Measurements from ENCODE around the gene BCL2L11.

BCL2L11 gene

DNA sequence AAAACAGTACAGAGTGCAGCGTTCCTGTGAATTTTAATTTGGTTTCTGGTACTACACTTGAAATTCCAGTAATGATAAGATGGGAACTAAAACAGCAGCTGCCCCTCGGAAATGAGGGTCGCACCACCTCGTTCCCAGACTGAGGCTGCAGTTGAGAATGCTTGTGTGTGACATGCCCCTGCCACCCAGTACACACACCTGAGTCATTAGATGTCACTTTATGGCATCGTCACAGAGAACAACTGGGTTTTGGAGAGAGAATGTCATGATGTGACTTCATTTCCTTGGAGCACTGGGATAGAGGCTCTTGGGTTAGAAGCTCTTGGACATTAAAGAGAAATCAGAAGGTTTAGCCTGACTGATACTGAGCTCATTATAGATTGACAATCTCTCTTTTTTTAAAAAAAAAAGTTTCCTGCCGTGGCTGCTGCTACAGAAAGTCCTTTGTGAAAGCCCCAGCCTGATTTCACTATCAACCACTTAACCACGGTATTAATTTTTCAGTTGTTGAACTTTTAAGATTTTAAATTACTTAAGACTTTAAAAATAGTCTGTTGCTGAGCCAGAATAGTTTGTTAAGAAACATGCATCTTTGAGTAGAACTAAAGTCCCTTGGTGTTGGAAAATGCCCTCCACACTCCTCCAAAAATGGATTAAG is 24.5 kb downstream of the BCL2L11 start:
- DNase-seq: no peak

DNA sequence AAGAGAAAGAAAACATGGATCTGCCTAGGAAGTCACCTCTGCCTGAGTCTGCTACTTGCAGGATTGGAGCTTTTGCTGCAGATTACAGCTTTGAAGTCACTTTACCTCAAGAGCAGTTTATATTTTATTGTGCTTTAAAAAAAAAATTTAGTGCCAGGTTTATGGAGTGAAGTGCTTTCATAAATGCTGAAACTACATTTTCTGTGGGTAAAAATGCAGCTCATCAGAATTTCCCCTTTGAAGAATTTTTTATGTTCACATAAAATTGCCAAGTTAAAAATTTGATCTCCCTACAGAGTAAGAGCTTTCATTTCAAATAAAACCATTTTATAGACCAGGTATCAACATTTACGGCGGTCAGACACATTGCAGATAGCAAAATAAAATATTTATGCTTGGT is 25.2 kb downstream of the BCL2L11 start:
- no peak for DNase-seq

DNA sequence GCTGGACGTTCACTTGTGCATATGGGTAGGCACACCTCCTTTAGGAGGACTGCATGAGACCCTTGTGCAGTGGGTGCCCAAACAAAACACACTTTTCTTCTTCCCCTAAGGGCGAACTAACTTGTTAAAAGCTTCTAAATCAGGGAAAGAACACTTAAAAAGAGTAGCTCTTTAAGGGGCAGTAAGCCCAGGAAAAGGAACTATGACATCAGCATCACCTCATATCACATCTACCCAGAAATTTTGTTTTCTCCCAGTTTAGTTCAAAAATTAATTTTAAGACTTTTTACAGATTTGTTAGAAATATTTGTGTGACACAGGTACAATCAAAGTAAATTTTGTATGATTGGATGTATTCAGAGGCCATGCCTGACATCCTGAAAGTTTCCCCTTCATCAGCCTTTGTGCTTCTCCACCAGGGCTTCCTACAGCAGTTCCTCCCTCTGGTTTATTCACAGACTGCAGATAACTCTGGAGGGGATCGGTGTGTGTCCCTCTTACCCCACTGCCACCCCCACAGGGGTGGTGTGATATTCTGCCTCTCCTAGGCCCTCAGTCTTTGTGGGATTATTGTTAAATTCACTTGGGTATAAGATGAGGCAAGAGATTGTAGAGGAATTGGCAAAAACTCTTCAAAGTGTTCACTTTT is 27.6 kb downstream of the BCL2L11 start:
- DNase-seq: no peak

DNA sequence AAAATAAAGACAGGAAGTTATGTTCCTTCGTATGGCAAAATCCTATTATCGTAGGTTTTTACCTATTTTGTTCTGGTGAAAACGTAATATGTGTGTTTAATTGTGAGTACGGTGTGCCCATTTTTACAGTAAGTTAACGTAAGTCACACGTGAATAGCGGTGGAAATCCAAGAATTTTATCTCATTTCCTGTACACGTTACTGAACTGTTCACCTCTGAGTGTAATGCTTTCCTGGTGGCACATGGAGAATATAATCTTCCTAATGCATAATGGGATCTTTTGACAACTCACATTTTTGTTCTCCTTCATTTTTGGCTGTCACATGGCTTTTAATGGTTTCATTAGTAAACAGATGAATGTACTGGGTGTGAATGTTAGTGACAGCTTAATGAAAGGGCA is 28.2 kb downstream of the BCL2L11 start:
- no peak for DNase-seq

DNA sequence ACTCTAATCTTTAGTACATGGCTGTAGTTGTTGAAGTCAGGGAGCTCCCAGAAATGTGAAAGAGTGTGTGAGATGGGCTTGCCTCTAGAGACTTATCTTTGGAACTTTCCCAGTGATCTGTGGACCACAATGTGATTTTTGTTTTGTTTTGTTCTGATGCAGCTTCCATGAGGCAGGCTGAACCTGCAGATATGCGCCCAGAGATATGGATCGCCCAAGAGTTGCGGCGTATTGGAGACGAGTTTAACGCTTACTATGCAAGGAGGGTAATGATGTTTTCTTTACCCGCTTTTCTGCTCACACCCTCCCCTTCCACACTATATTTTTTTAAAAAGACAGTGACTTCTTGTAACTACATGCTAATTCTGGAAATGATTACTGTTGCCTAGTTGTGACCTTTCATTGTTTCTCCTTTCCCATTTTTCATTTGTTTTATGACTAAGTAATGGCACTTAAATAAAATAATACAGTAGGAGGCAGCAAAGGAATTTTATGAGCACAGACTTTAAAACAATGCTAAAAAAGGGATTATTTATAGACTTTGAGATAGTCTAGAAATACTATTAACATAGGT is 29.3 kb downstream of the BCL2L11 start:
- DNase-seq: no peak

DNA sequence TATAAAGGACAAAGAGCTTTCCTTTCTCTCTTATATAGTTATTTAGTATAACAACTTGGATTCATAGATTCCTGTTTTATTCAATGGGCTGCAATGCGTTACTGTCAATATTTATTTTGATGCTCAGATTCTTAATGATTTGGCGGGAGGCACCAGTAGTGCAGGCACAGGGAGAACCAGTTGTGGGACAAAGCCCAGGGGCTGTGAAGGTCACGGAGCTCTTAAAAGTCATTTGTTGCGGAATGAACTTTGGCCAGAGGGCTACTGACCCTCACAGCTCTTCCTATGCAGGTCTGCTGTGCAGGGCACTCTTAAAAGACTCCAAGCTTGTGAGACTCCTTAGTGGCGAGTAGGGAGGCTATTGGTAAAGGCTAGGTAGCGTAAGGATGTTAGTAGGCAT is 34.0 kb downstream of the BCL2L11 start:
- no peak for DNase-seq

DNA sequence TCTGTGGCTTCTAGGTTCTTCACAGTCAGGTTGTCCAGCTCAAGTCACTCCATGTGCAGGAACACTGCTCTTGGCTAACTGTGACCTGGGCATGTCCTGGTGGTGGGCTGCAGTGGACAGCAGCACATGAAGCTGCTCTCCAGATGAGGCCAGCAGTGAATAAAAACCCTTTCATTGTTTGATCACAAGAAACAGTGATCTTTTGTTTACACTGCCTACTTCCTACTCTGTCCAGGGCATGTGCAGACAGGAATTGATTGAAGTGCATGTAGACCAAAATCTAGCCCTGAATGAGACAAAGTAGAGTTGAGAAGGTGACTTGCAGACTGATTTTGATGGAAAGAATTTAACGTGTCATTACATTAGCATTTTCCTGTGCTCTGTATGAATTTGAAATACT is 34.9 kb downstream of the BCL2L11 start:
- no peak for DNase-seq

DNA sequence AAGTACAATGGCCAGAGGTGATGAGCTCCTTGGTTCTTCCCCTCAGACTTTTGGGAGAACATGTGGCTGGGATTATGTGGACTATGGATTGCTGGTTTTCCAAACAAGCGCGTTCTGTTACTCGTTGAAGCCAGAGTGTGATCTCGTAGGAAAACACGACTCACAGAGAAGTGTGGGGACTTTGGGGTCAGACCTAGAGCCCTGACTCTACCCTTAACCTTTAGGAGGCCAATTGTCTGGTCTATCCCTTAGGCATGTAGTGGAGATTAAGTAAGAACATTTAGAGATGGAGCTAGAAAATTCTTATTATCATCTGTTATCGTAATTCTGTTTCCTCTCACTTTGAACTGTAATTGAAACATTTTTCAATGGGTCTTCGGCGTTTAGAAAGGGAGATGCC is 35.8 kb downstream of the BCL2L11 start:
- no peak for DNase-seq

DNA sequence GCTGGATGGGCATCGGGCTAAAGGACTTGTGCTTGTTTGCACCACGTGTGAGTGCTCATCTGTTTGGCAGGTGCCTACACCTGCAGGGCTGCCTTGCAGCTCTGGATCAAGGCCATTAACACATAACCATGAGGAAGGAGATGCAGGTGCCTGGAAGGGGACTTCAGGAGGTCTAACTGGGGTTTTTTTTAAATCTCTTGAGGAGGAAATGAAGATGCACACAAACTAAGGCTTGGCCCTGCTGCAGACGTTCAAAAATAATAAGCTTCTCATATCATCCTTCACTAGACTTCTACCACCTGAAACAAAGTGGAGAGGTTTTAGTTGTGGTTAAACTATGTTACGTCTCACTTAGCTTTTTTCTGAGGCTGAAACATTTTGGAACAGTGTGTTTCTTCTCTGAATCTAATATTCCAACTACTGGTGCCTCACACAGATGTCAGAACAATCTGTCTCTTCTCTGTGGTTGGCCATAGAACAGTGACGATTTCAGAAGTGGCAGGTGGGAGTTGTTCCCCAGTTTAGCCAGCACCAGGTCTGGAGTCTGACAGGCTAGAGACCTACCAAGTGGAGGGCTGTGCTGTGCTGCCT is 36.5 kb downstream of the BCL2L11 start:
- DNase-seq: no peak

DNA sequence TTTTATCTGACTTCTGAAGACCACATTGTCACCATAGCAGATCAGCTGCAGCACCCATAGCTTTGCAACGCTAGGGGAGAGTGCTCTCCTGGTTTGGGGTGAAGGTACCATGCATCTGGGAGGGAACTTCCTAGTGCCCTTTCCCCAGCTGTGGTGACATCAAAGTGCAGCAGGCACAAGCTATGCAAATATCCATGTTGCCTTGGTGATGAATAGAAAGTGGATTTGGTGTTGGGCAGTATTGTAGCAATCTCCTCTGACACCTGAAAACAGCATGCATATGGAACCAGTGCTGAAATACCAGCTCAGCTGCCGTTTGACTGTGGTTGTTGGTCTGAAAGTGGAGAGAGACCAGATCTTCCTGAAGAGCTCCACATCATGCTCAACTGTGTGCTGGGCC is 37.1 kb downstream of the BCL2L11 start:
- DNase-seq: no peak

DNA sequence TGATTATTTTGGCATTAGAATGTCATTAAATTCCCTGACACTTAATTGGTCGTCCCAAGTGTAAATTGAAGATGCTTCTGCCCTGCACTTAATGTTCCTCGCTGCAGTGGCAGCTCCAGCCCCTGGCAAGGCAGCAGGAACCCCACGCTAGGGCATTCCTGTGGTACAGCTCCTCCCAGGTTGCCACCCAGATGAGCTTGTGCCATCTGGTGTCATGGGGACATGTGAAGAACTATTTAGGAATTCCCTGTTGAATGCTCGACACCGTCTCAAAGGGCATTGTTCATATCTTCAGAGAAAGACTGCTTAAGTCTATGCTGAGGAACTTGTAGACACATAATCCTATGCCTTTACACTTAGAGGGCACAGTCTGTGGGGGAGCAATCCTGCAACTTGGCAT is 38.9 kb downstream of the BCL2L11 start:
- DNase-seq: no peak

DNA sequence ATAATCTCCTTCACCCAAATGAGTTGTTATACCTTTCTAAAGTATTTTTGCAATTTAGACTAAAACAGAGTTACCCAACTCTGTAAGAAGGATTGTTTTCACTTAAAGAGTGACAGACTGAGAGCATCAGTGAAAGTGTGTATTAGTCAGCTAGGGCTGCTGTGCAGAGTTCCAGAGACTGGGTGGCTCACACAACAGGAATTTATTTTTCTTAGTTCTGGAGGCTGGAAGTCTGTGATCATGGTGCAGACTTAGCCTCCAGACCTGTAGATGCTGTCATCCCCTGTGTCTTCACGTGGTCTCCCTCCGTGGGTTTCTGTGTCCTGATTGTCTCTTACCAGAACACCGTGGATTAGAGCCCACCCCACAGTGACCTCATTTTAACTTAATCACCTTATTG is 40.0 kb downstream of the BCL2L11 start:
- DNase-seq: no peak

DNA sequence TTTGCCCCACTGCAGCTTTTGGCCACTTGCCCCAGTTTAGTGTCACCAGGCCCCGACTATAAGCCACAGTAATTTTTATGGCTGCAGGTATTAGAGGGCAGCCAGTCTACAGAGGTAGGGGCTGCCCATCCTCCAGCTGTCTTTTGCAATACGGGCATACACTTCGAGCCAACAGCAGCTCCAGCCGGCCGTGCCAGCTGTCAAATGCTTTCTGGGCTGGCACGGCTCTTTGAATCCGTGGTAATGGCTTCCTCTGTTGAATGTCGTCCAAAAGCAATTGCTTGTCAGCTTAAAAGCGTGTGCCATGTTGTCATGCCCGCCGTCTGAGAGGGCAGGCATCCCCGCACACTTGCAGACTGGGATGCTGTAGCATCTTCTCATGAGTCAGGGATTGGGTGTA is 41.3 kb downstream of the BCL2L11 start:
- DNase-seq: no peak

DNA sequence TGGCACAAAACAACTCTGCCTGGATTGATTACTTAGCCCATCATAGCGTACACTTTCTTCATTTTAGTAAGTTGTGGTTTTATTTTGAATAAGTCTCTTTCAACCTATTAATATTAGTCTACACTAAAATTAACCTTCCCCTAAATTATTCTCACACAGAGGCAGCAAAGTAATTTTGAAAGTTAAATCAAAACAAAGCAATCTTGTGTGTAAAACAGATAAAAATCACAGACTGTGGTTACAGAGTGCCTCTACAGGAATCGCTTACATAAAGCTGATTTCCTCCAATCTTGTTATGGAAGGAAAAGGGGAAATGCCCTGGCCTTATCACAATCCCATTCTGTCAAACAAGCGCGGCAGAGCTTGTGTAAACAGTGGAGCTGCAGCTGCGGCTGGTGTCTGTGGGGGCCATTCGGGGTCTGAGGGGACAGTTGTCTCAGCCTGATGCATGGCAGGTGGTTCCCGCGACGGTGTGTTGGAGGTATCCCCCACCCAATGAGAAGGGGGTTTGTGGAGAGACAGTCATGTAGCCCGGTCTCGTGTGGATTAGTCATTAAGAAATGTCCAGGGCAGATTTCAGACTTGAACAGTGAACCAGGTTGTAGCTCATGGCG is 42.1 kb downstream of the BCL2L11 start:
- no peak for DNase-seq

DNA sequence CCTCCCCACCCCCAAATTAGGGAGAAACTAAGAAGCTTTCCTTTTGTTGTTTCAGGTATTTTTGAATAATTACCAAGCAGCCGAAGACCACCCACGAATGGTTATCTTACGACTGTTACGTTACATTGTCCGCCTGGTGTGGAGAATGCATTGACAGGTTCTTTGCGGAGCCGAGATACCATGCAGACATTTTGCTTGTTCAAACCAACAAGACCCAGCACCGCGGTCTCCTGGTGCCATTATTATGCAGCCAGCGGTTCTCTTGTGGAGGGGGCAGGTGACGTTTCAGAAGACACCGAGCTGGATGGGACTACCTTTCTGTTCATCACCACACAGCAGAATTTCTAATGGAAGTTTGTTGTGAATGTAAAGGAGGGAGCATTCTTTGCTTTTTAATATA is 43.4 kb downstream of the BCL2L11 start:
- DNase-seq: no peak

DNA sequence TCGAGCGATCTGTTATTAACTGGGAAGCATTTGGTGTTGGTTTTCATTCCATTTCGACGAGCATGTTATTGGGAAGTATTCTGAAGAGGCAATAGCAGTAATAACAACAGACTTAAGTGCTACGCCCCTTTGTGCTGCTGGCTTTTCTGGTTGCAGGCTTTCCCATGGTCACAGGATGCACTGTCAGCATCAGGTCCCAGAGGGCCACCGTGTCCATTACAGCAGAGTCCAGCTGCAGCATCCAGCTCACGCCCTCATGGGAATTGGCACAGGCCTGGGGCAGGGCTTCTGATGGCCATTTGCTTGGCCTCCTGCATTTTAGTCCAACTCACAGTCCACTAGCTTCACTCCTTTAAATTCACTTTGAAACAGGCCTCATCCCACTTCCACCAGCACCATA is 44.4 kb downstream of the BCL2L11 start:
- DNase-seq: no peak

DNA sequence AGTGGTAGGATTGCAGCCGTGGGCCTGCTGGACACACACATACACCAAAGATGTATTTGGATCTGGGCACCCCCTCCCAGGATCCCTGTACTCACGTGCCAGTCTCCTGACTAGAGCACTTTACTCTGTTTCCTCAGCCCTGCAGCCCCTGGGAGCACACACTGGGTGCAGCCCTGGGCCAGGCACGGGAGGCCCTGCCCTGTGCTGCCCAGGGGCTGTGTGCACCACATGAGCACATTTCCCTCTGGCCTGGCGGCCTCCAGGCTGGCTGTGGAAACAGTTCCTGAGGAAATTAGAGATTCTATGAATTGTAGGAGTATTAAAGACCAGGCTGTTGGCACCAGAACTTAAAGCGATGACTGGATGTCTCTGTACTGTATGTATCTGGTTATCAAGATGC is 45.4 kb downstream of the BCL2L11 start:
- no peak for DNase-seq

DNA sequence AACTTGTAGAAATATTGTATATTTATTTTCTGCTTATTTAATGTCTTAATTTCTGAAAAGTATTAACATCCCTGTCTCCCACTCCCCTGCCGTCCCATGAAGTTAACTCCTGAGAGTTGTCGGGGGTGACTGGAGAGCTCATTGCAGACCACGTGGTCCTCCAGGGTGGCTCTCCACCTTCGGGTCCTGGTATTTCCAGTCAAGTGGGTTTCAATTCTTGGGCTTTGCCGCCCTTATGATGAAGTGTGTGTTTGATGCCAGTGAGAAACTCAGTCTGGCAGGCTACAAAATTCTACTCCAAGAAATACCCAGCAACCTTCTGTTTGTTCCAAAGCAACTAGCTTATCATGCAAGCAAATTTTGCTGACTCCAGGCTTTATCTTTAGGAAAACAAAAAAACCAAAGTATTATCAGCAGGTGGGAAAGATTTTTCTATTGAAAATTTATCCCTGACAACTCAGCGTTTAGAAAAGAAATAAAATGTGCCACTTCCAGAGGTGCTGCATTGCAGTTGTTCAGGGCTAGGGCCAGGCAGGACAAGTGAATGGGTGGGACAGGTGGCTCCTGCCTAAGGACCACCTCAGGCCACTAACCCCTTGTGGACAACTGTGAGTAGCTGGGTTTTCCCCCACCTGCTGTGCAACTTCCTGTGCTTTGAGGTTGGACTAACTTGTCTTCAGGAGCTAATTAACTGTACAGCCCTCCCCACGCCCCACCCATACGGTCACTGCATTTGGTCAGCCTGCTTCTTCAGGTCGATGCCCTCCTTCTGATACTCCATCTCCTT is 46.6 kb downstream of the BCL2L11 start:
- DNase-seq: no peak

DNA sequence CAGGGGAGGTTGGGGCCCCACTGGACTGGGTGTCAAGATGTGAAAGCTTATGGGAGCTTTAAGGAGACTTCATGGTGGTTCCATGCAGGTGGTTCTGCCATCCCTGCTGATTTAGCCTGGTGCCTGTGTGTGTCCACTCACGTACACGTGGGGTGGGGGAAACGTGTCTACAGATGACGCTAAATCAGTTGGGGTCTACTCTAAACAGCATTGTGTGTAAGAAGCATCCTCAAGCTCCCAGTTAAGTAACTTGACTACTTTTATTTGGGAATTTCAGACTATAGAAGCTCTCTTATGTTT is 47.1 kb downstream of the BCL2L11 start:
- no peak for DNase-seq

DNA sequence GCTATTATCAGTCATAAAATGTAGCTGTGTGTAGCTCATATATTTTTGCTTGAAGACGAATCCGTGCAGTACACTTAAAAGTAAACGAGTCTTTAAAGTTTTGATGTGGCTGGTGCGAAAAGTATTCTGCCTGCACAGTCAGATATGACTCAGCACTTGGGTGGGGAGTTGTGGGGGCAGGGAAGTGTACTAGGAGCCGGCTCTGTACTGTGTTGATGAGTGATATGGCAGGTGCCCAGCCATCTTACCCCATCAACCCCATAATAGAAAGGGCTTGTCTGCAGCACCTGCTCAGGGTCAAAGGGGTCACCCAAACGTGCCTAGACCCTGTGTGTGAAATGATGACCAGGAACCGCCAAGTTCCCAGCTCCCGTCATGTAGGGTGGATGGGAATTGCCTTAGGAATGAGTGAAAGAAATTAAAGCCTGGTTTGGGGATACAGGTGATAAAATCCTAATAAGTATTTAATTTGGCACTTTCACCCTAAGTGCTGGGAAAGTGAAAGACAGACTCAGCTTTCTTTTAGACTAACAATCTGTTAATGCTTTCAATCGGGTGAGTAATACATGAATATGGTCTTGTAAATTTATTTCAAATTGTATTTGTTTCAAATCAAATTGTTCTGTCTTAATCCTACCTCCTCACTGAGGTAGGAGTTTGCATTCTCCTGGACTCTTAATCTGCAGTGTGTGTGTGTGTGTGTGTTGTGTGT is 48.0 kb downstream of the BCL2L11 start:
- no peak for DNase-seq

DNA sequence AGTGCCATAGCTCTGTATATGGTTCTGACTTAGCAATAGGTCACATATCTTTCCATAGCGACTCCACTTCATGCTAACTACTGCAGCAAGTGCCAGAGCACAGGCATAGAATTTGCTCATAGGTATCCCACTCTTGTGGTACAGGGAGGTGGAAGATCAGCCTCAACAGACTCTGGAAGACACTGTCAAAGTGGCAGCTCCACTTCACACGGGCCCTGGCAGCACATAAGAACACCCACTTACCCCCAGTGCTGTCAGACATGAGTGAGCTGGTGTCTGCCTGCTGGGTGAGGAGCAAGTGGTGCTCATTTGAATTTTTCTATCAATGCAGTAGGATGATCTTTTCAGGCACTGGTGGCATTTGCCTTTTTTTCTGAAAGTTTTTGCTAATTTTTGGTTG is 48.6 kb downstream of the BCL2L11 start:
- no peak for DNase-seq

DNA sequence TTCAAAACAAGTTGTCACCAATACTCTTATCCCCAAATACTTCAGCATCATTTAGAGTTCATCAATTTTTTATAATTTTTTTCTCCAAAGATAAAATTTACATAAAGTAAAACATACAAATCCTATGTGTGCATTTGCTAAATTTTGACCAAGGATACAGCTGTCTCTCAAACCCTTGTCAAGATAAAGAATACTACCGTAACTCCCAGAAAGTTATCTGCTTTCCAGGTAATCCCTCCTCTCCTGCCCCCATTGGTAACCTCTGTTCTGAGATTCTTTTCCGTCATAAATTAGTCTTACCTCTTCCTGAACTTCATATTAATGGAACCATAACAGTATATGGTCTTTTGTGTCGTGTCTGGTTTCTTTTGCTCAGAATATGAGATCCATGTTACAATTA is 49.2 kb downstream of the BCL2L11 start:
- DNase-seq: no peak
